ENCODE measurements around the gene TBC1D22A. TPM values are rescaled to one million over a fixed set of nuclear protein-coding genes. Genes with fewer than 3 reads are reported as not detected.

The TBC1D22A gene
- total and polyA plus RNA-seq, 9 of the 15 experiments (the other 6 are each of a cell fraction or from before 2014, with no cell fraction given): 0.20 to 11.5 (median 5.2) TPM

- H4K20me1 ChIP-seq (replicated peaks; ENCODE audit: control insufficient read depth, insufficient read depth, low read length): no peaks in the 10 kb centered on the region
- H3K4me2 ChIP-seq (ENCODE audit: insufficient read depth, low read length): no peak overlapping the region
- no peaks in the 10 kb centered on the region; a peak in 2 of 5 replicates for H3K4me1 ChIP-seq (replicated peaks in 1 of 2; ENCODE audit: control insufficient read depth in 2 of 2, insufficient read depth in 2 of 2, low read length in 2 of 2)
- FAIRE-seq: no peak
- 72% methylated on average over 8 of the region's 8 CpGs for WGBS (ENCODE audit: insufficient coverage, low coverage, missing lambda C conversion rate)
- ATAC-seq: no peak
- no peak for DNase-seq (ENCODE audit: extremely low read depth in 1 of 4, low spot score in 3 of 4)
- no TSS peak for BruUV-seq (replicated peaks)
- H3K27me3 ChIP-seq (ENCODE audit: control insufficient read depth in 2 of 2, insufficient read depth in 2 of 2, low read length in 2 of 2): no peaks in the 10 kb centered on the region
- no peak overlapping the region for H3K4me3 ChIP-seq
- no peak overlapping the region for H2AFZ ChIP-seq (ENCODE audit: low read depth, low read length)
- CTCF ChIA-PET (ENCODE audit: low intra/inter-chr PET ratio): no interaction called here
- H3K9me1 ChIP-seq (ENCODE audit: control insufficient read depth, insufficient read depth, low read length): no peaks in the 10 kb centered on the region
- no peaks in the 10 kb centered on the region for H3K36me3 ChIP-seq (ENCODE audit: control insufficient read depth, insufficient read depth, low read length)
- H3K27ac ChIP-seq (ENCODE audit: extremely low read depth, low read depth, low read length): no peak overlapping the region
- intact Hi-C loops (cut with micrococcal nuclease) (no loop called here), in situ Hi-C loops (cut with MboI) (no loop called here)
- no peaks in the 10 kb centered on the region for H3K9me3 ChIP-seq (replicated peaks; ENCODE audit: control insufficient read depth, insufficient read depth, low read depth, low read length)
- POLR2A ChIA-PET: interaction anchor here (0.6 to 1.2 kb wide), 2 partner anchors 23 to 152 kb away, joined by 3 read pairs; no protein-coding TSS in a partner anchor
- no peak overlapping the region for H3K9ac ChIP-seq (ENCODE audit: insufficient read depth in 1 of 2, low read depth in 2 of 2, low read length in 2 of 2)
- H3K79me2 ChIP-seq (ENCODE audit: control insufficient read depth, insufficient read depth, low read length): no peaks in the 10 kb centered on the region
- TF ChIP-seq MXD1 (CRISPR knock-in tag; IDR thresholded peaks at IDR 0.05; ENCODE audit: borderline replicate concordance, poor library complexity, severe bottlenecking): no peak
- no peak for TF ChIP-seq NBN (IDR thresholded peaks at IDR 0.05; ENCODE audit: low read depth)
- no peak for TF ChIP-seq ZNF445 (CRISPR knock-in tag; IDR thresholded peaks at IDR 0.05; ENCODE audit: low read depth)
- TF ChIP-seq, protein P1, sequence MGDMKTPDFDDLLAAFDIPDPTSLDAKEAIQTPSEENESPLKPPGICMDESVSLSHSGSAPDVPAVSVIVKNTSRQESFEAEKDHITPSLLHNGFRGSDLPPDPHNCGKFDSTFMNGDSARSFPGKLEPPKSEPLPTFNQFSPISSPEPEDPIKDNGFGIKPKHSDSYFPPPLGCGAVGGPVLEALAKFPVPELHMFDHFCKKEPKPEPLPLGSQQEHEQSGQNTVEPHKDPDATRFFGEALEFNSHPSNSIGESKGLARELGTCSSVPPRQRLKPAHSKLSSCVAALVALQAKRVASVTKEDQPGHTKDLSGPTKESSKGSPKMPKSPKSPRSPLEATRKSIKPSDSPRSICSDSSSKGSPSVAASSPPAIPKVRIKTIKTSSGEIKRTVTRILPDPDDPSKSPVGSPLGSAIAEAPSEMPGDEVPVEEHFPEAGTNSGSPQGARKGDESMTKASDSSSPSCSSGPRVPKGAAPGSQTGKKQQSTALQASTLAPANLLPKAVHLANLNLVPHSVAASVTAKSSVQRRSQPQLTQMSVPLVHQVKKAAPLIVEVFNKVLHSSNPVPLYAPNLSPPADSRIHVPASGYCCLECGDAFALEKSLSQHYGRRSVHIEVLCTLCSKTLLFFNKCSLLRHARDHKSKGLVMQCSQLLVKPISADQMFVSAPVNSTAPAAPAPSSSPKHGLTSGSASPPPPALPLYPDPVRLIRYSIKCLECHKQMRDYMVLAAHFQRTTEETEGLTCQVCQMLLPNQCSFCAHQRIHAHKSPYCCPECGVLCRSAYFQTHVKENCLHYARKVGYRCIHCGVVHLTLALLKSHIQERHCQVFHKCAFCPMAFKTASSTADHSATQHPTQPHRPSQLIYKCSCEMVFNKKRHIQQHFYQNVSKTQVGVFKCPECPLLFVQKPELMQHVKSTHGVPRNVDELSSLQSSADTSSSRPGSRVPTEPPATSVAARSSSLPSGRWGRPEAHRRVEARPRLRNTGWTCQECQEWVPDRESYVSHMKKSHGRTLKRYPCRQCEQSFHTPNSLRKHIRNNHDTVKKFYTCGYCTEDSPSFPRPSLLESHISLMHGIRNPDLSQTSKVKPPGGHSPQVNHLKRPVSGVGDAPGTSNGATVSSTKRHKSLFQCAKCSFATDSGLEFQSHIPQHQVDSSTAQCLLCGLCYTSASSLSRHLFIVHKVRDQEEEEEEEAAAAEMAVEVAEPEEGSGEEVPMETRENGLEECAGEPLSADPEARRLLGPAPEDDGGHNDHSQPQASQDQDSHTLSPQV (IDR thresholded peaks at IDR 0.05): no peak
- TF ChIP-seq TFAM (CRISPR knock-in tag; conservative IDR thresholded peaks at IDR 0.05): no peak
- TF ChIP-seq POLR2H (tag; IDR thresholded peaks at IDR 0.05; ENCODE audit: low read depth): no peak
- TF ChIP-seq, protein P2, sequence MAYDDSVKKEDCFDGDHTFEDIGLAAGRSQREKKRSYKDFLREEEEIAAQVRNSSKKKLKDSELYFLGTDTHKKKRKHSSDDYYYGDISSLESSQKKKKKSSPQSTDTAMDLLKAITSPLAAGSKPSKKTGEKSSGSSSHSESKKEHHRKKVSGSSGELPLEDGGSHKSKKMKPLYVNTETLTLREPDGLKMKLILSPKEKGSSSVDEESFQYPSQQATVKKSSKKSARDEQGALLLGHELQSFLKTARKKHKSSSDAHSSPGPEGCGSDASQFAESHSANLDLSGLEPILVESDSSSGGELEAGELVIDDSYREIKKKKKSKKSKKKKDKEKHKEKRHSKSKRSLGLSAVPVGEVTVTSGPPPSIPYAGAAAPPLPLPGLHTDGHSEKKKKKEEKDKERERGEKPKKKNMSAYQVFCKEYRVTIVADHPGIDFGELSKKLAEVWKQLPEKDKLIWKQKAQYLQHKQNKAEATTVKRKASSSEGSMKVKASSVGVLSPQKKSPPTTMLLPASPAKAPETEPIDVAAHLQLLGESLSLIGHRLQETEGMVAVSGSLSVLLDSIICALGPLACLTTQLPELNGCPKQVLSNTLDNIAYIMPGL (CRISPR knock-in tag; IDR thresholded peaks at IDR 0.05): no peak
- no peak for TF ChIP-seq ZNF23 (CRISPR knock-in tag; IDR thresholded peaks at IDR 0.05)
- TF ChIP-seq, protein P3, sequence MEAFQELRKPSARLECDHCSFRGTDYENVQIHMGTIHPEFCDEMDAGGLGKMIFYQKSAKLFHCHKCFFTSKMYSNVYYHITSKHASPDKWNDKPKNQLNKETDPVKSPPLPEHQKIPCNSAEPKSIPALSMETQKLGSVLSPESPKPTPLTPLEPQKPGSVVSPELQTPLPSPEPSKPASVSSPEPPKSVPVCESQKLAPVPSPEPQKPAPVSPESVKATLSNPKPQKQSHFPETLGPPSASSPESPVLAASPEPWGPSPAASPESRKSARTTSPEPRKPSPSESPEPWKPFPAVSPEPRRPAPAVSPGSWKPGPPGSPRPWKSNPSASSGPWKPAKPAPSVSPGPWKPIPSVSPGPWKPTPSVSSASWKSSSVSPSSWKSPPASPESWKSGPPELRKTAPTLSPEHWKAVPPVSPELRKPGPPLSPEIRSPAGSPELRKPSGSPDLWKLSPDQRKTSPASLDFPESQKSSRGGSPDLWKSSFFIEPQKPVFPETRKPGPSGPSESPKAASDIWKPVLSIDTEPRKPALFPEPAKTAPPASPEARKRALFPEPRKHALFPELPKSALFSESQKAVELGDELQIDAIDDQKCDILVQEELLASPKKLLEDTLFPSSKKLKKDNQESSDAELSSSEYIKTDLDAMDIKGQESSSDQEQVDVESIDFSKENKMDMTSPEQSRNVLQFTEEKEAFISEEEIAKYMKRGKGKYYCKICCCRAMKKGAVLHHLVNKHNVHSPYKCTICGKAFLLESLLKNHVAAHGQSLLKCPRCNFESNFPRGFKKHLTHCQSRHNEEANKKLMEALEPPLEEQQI (IDR thresholded peaks at IDR 0.05): no peak
- TF ChIP-seq PTBP1 (IDR thresholded peaks at IDR 0.05; ENCODE audit: low read depth, low read length): no peak
- TF ChIP-seq ZNF76 (CRISPR knock-in tag; IDR thresholded peaks at IDR 0.05; ENCODE audit: borderline replicate concordance): no peak
- TF ChIP-seq SOX6 (IDR thresholded peaks at IDR 0.05): no peak
- no peak for TF ChIP-seq NR2C1 (IDR thresholded peaks at IDR 0.05)
- TF ChIP-seq NR2C1 (tag; IDR thresholded peaks at IDR 0.05): no peak
- no peak for TF ChIP-seq ZEB2 (IDR thresholded peaks at IDR 0.05)
Observed at GRCh38 chr22:46866591-46866990, 104.1 kb downstream of the TBC1D22A start.

Measured in K562 (cell line).